Upper lobe of left lung (tissue), 6 donors: Measurements from ENCODE around the gene FAM78B. TPM values are rescaled to one million over a fixed set of nuclear protein-coding genes. Genes with fewer than 3 reads are reported as not detected.
A peak's percentile ranks its signal among the peaks of the same experiment; 100 is the strongest.

Source experiments
- ATAC-seq, 2 donors: fragments of 200-7000 bp; cut with Tn5 transposase; one replicate each; pipeline ENCODE4 v1.9.1; 2022; ENCODE audit warnings: mild to moderate bottlenecking in 2 of 2, moderate library complexity in 2 of 2; ENCODE audit not compliant: low FRiP score in 2 of 2
- DNase-seq, 2 donors: peaks; one replicate each; pipeline ENCODE4 v3.0.0-alpha.2; 2019 to 2020
- H3K27ac ChIP-seq, 4 donors: fragments of 200-600 bp; sonication (generic); one replicate each; pipeline ENCODE4 v1.5.1; 2016 to 2019
- H3K27me3 ChIP-seq, 4 donors: fragments of 200-600 bp; sonication (generic); one replicate each; pipeline ENCODE4 v1.5.1; 2017 to 2019
- H3K36me3 ChIP-seq, 4 donors: fragments of 200-600 bp; sonication (generic); one replicate each; pipeline ENCODE4 v1.5.1; 2016 to 2019
- H3K4me1 ChIP-seq, 4 donors: fragments of 200-600 bp; sonication (generic); one replicate each; pipeline ENCODE4 v1.5.1; 2018 to 2019
- H3K4me3 ChIP-seq, 4 donors: fragments of 200-600 bp; sonication (generic); one replicate each; pipeline ENCODE4 v1.5.1; 2017 to 2019; ENCODE audit warnings: mild to moderate bottlenecking in 2 of 4, moderate library complexity in 1 of 4
- H3K9me3 ChIP-seq, 4 donors: fragments of 200-600 bp; sonication (generic); one replicate each; pipeline ENCODE4 v1.5.1; 2018 to 2019
- CTCF ChIP-seq, 6 experiments: fragments of 450-650 bp in 4 of 6; fragments of 200-600 bp in 2 of 6; sonication (generic) in 2 of 6; IDR thresholded peaks; one replicate each; pipeline ENCODE4 v1.5.1; 2016 to 2019; ENCODE audit warnings: antibody characterized with exemption in 6 of 6
- EP300 ChIP-seq, 4 donors: sonication (generic); formaldehyde crosslinking; IDR thresholded peaks; one replicate each; pipeline ENCODE4 v1.5.1; 2017; ENCODE audit warnings: antibody characterized with exemption in 4 of 4, control low read depth in 2 of 4
- POLR2A ChIP-seq, 4 donors: fragments of 450-650 bp; IDR thresholded peaks; one replicate each; pipeline ENCODE4 v1.5.1; 2016 to 2017; ENCODE audit warnings: antibody characterized with exemption in 4 of 4, mild to moderate bottlenecking in 2 of 4
- POLR2AphosphoS5 ChIP-seq, 2 donors: sonication (generic); formaldehyde crosslinking; IDR thresholded peaks; one replicate each; pipeline ENCODE4 v1.5.1; 2017; ENCODE audit warnings: antibody characterized with exemption in 2 of 2
- WGBS, 2 donors: methylation state at CpG; one replicate each; pipeline ENCODE4 v1.1.5; 2017 to 2018; 5-methylcytosine and 5-hydroxymethylcytosine counted together
- total RNA-seq, 6 donors: library from RNA; depleted of rRNA in 4 of 6; stranded (reverse); fragments of >200 nt in 4 of 6; gene quantifications; one replicate each; pipeline versions ENCODE4 v1.1.0 to v1.2.1, GENCODE V29; 2016 to 2021
- donor health status: DM: no; HTN: no; CAD: no; lungs with moderate emphysema.
- donor health status: DM: no; HTN: yes; CAD: no; lungs with severe emphysema.

Gene FAM78B
- total RNA-seq, 6 donors from 2014 or later: 0.80 to 1.3 (median 1.00) TPM; not detected in 2

GRCh38 chr1:166151804-166152203, 15.0 kb downstream of the FAM78B start:
- Histone ChIP-seq H3K27me3 (no peaks in the 10 kb centered on the region), H3K4me1 (no peaks in the 10 kb centered on the region), H3K36me3 (no peaks in the 10 kb centered on the region), H3K9me3 (no peaks in the 10 kb centered on the region), H3K4me3 (no peak overlapping the region), H3K27ac (no peak overlapping the region)
- DNase-seq: no peak
- ATAC-seq: no peak
- TF ChIP-seq CTCF (IDR thresholded peaks at IDR 0.05) (no peak), POLR2AphosphoS5 (IDR thresholded peaks at IDR 0.05) (no peak), EP300 (IDR thresholded peaks at IDR 0.05) (no peak), POLR2A (IDR thresholded peaks at IDR 0.05) (no peak)
- WGBS, 2 donors: 93 to 96% methylated on average over 5 of the region's 5 CpGs

- H3K9me3 ChIP-seq: no peaks in the 10 kb centered on the region
- 76 to 77% methylated on average over 1 of the region's 1 CpG for WGBS, 2 donors
- TF ChIP-seq EP300 (IDR thresholded peaks at IDR 0.05): no peak
- no peak for TF ChIP-seq POLR2AphosphoS5 (IDR thresholded peaks at IDR 0.05)
- no peak for TF ChIP-seq CTCF (IDR thresholded peaks at IDR 0.05)
- TF ChIP-seq POLR2A (IDR thresholded peaks at IDR 0.05): no peak
Observed at GRCh38 chr1:166145499-166145898, 21.3 kb downstream of the FAM78B start.

GRCh38 chr1:166141969-166142368, 24.8 kb downstream of the FAM78B start:
- ATAC-seq (no peak), DNase-seq (no peak)
- no peak overlapping the region for H3K4me3 ChIP-seq
- H3K27ac ChIP-seq: no peak overlapping the region
- H3K27me3 ChIP-seq: no peaks in the 10 kb centered on the region
- TF ChIP-seq CTCF (IDR thresholded peaks at IDR 0.05): no peak
- TF ChIP-seq POLR2AphosphoS5 (IDR thresholded peaks at IDR 0.05): no peak
- no peak for TF ChIP-seq POLR2A (IDR thresholded peaks at IDR 0.05)
- no peak for TF ChIP-seq EP300 (IDR thresholded peaks at IDR 0.05)
- H3K9me3 ChIP-seq: no peaks in the 10 kb centered on the region
- H3K36me3 ChIP-seq: no peaks in the 10 kb centered on the region
- H3K4me1 ChIP-seq: no peaks in the 10 kb centered on the region

More at GRCh38 chr1:166145499-166145898, 21.3 kb downstream of the FAM78B start:
- Histone ChIP-seq H3K27ac (no peak overlapping the region), H3K4me1 (no peaks in the 10 kb centered on the region), H3K36me3 (no peaks in the 10 kb centered on the region), H3K27me3 (no peaks in the 10 kb centered on the region), H3K4me3 (no peak overlapping the region)
- DNase-seq (no peak), ATAC-seq (peak in 1 of 2 donors; percentile 42)

- no peak for ATAC-seq
- WGBS, 2 donors: 53 to 65% methylated on average over 6 of the region's 6 CpGs
- H3K27me3 ChIP-seq: no peaks in the 10 kb centered on the region
- no peaks in the 10 kb centered on the region for H3K9me3 ChIP-seq
- H3K4me3 ChIP-seq: no peak overlapping the region
- H3K27ac ChIP-seq: no peak overlapping the region
- no peaks in the 10 kb centered on the region for H3K4me1 ChIP-seq
- DNase-seq: no peak
- TF ChIP-seq POLR2AphosphoS5 (IDR thresholded peaks at IDR 0.05): no peak
- no peak for TF ChIP-seq CTCF (IDR thresholded peaks at IDR 0.05)
- TF ChIP-seq POLR2A (IDR thresholded peaks at IDR 0.05): no peak
- TF ChIP-seq EP300 (IDR thresholded peaks at IDR 0.05): no peak
- H3K36me3 ChIP-seq: no peaks in the 10 kb centered on the region
Observed at GRCh38 chr1:166140251-166140650, 26.6 kb downstream of the FAM78B start.

GRCh38 chr1:166139735-166140134, 27.1 kb downstream of the FAM78B start:
- 42 to 49% methylated on average over 3 to 4 of the region's 4 CpGs for WGBS, 2 donors
- no peak for DNase-seq
- Histone ChIP-seq H3K27ac (no peak overlapping the region), H3K4me3 (no peak overlapping the region), H3K36me3 (no peaks in the 10 kb centered on the region), H3K27me3 (no peaks in the 10 kb centered on the region), H3K9me3 (no peaks in the 10 kb centered on the region), H3K4me1 (no peaks in the 10 kb centered on the region)
- TF ChIP-seq EP300 (IDR thresholded peaks at IDR 0.05) (no peak), POLR2A (IDR thresholded peaks at IDR 0.05) (no peak), CTCF (IDR thresholded peaks at IDR 0.05) (no peak), POLR2AphosphoS5 (IDR thresholded peaks at IDR 0.05) (no peak)
- ATAC-seq: no peak
